NB4 (cell line): Measurements from ENCODE around the gene DPF3.

ENCODE experiments used
- DNase-seq: peaks from one replicate; pipeline ENCODE4 v3.0.0; 2010; ENCODE audit warnings: low read depth
- H3K4me3 ChIP-seq: one replicate; pipeline ENCODE4 v1.5.1; 2011; ENCODE audit warnings: mild to moderate bottlenecking, low read depth, low read length, moderate library complexity
- MYC ChIP-seq: IDR thresholded peaks from 2 replicates; pipeline ENCODE4 v1.6.1; 2011; ENCODE audit warnings: low read depth, low read length
- POLR2A ChIP-seq: IDR thresholded peaks from 2 replicates; pipeline ENCODE4 v1.6.1; 2011; ENCODE audit warnings: mild to moderate bottlenecking; ENCODE audit not compliant: insufficient read length; ENCODE audit errors: extremely low read depth
- TF ChIP-seq, protein P1 (sequence below): IDR thresholded peaks from 2 replicates; pipeline ENCODE4 v1.6.1; 2011; ENCODE audit warnings: low read depth, low read length
- TF ChIP-seq, protein P2 (sequence below): IDR thresholded peaks from one replicate; pipeline ENCODE4 v1.5.1; 2012; ENCODE audit warnings: low read depth, low read length

DPF3 gene

DNA sequence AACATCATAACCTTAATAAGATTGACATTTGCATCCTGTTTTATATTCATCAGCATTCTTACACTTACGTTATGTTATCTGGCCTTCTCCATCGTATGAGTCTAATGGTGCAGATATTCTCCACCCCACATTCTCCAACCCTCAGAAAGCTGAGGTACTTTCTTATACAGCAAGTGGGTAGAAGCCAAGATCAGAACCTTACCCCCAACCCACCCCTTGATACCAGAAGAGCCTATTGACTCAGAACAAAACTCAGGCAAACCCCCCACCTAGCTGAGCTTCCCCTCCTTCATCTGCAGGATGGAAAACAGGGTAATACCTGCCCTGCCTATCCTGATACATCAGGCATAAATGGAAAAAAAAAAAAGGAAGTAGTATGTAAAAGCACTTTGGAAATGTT lies 77.6 kb downstream of the DPF3 start:
- TF ChIP-seq POLR2A = no peak
- TF ChIP-seq, protein P1, sequence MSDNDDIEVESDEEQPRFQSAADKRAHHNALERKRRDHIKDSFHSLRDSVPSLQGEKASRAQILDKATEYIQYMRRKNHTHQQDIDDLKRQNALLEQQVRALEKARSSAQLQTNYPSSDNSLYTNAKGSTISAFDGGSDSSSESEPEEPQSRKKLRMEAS = no peak
- no peak for TF ChIP-seq MYC
- TF ChIP-seq, protein P2, sequence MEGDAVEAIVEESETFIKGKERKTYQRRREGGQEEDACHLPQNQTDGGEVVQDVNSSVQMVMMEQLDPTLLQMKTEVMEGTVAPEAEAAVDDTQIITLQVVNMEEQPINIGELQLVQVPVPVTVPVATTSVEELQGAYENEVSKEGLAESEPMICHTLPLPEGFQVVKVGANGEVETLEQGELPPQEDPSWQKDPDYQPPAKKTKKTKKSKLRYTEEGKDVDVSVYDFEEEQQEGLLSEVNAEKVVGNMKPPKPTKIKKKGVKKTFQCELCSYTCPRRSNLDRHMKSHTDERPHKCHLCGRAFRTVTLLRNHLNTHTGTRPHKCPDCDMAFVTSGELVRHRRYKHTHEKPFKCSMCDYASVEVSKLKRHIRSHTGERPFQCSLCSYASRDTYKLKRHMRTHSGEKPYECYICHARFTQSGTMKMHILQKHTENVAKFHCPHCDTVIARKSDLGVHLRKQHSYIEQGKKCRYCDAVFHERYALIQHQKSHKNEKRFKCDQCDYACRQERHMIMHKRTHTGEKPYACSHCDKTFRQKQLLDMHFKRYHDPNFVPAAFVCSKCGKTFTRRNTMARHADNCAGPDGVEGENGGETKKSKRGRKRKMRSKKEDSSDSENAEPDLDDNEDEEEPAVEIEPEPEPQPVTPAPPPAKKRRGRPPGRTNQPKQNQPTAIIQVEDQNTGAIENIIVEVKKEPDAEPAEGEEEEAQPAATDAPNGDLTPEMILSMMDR = no peak
- no peak overlapping the region for H3K4me3 ChIP-seq
- no peak for DNase-seq

DNA sequence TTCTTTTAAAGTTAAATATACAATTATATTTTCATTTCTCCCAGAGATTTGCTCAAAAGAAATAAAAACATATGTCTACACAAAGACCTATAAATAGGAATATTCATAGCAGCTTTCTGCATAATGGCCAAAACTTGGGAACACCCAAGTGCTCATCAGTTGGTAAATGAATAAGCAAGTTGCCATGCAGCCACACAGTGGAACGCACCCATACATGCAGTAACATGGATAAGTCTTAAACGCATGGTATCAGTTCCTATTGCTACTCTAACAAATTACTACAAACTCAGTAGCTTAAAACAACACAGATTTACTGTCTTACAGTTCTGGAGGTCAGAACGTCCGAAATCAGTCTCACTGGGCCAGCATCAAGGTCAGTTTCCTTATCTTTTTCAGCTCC lies 78.5 kb downstream of the DPF3 start:
- TF ChIP-seq POLR2A = no peak
- TF ChIP-seq, protein P1 = no peak
- no peak for TF ChIP-seq MYC
- TF ChIP-seq, protein P2 = no peak
- DNase-seq = no peak
- no peak overlapping the region for H3K4me3 ChIP-seq

DNA sequence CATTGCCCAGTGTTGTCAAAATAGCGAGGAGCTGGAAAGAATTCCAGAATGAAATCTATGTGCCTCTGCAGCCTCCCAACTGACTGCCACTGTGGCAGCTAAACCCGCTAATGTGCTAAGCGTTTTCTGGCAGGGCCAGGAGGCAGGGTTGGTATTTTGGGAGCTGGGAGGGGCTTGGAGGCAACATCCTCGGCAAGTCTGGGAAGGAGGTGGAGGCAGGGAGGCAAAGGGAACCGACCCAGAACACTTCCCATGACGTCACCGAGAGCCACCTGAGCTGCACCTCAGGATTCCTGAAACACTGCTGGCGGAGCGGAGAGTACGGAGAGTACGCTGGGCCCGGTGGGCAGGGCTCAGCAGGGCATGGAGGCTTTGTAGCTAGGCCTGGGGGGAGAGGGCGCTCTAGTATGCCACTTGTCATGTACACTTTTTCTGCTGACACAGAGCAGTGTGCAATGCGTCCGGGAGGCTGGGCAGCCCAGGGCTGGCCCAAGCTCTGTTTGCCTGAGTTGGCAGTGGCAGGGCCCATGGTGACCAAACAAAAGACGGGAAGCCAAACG lies 81.5 kb downstream of the DPF3 start:
- no peak for DNase-seq
- H3K4me3 ChIP-seq = no peak overlapping the region
- TF ChIP-seq MYC = no peak
- TF ChIP-seq, protein P2 = no peak
- TF ChIP-seq, protein P1 = no peak
- TF ChIP-seq POLR2A = no peak

DNA sequence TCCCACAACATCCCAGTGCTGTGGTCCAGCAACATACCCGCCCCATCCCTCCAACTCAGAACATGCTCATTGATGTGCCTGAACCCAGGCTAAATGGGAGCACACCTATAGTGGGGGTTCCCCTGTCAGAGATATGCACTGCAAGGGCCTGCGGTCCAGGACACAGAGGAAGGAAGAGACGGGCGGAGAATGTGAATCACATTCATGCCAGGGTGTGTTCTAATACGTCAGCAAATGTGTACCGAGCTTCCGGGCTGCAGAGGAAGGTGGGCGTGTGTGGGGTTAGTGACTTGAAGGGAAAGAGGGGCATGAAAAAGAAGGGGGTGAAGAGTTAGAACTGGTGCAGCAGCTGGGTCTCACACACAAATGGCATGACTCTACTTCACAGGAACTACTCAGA lies 83.7 kb downstream of the DPF3 start:
- no peak overlapping the region for H3K4me3 ChIP-seq
- TF ChIP-seq, protein P1 = no peak
- TF ChIP-seq MYC (no peak), POLR2A (no peak)
- TF ChIP-seq, protein P2 = no peak
- DNase-seq = no peak

DNA sequence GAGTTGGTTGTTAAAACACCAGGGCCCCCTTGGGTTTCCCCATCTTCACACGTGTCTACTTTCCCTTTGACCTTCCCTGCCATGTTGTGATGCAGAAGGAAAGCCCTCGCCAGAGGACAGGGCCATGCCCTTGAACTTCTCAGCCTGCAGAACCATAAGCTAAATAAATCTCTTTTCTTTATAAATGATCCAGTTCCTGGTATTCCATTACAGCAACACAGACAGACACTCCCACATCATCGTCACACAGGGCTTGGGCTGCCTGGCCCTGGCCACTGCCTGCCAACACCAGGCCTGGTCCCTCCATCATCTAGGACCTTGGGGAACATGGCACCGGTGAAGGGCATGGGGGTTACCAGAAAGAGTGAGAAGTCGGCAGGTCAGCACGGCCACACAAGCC lies 84.8 kb downstream of the DPF3 start:
- TF ChIP-seq, protein P1 = no peak
- TF ChIP-seq, protein P2 = no peak
- TF ChIP-seq POLR2A (no peak), MYC (no peak)

More for the DNA sequence above, 84.8 kb downstream of the DPF3 start:
- H3K4me3 ChIP-seq = no peak overlapping the region
- DNase-seq = no peak
